NCI-H345 (cell line): ENCODE results near the gene PIEZO2.

Experiments used
- DNase-seq: peaks from one replicate; lab custom pipeline; 2025; lab: John Stamatoyannopoulos, UW

Gene PIEZO2

DNA sequence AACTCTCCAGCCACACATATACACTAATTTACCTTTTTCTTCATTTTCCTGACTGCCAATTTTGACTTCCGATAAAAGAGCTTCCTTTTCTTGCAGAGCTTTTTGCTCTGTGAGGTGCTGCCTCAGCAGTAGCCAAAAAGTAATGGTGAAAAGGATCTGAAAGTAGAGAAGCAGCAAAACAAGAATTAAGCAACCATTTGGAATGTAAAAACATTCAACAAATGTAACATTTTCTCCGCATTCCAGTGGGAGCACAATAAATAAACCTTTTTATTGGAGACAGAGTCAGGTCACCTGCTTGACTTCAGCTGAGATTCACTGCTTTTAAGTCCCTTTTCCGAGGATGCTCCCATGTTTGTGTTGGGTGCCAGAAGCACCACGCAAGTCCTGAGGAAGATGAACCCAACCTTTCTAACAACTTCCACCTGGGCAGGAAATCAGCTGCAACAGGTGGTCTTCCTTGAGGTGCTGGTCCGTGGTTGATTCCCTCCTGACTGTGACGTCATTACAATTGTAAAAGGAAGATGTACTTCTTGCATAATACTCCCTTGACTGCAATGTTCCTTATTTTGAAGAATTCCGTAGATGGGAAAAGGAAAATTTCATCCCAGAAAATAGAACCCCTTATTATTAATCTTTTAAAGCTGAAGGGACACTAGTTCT, 358.1 kb downstream of the PIEZO2 start:
- no peak for DNase-seq

- no peak for DNase-seq
Observed at GRCh38 chr18:10789180-10789579, 360.2 kb downstream of the PIEZO2 start.

GRCh38 chr18:10787293-10787901, 362.0 kb downstream of the PIEZO2 start:
- peak; percentile 79 for DNase-seq

GRCh38 chr18:10785798-10786197, 363.6 kb downstream of the PIEZO2 start:
- no peak for DNase-seq

DNA sequence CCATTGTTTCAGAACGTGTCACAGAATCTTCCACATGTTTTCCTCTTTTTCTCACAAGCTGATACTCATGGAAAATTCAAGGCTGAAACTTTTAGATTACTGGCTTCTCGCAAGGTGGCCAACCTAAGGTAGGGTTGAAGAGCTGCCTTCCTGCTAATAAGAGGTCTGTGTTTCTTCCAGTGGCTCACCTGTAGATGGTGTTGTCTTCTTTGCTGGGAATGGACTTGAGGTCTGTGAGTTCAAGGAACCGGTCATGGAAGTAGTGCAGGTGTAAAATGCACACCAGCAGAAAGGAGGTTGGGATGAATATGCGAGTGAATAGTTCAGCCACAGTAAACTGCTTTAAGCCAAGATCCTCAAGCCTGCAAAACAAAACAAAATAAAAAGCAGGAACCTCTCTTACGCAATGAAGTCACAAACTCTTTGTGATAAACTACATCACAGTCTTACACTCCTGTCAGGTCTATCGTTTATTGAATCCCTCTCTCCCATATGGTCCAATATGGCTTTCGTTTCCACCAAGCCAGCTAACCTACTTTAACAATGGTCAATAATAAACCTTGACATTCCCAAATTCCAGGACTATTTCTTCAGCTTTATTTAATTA, 364.7 kb downstream of the PIEZO2 start:
- DNase-seq, result no peak

DNA sequence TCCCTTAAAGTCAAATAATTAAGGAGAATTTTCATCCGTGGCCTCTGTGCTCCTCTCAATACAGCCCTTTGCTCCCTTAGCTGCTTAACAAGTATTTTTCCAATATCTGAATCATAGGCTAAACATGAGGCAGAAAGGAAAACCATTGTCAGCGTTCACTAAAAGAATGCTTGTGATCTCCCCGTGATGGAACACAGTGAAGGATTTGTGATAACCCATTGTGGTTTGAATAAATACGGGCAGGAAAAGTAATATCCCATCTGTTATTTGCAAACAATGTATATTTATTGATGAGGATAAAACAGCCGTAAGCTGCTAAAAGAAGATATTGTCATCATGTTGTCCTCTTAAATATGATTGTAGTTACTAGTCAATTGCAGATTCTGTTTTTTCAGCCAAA, 365.4 kb downstream of the PIEZO2 start:
- DNase-seq, result no peak

DNA sequence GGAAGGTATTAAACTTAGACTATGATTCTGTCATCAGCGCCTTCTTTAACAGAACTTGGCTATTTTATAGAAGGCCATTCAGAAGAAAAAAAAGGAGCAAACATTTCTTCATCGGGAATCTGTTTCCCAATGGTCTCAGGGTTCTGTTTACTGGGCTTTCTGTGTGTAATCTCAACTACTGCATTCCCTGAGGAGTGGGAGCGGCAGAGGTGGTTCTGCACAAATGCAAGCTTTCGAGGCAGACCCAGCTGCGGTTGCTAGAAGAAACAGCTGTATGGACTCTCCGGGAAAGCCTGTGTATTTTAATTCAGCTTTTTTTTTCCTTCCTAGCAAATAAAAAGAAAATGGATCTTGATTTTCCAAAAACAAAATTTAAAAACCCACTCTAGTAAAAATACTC, 372.9 kb downstream of the PIEZO2 start:
- no peak for DNase-seq

DNA sequence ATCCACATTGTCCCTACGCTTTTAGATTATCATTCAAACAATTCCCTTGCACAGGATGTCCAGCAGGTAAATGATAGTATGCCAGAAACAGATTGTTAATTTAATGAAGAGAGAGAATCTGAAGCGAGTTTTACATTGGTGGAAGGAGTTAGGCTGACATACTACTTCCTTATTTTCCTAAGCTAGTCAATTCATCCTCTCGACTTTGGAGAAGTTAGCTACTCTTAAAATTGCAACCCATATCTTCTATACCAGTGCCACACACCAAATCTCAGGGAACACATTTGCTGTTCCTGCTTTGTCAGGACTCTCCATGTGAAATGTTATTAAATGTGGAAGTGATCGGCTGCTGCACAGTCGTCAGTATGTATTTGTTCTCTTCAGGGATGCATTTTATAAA, 374.3 kb downstream of the PIEZO2 start:
- no peak for DNase-seq

GRCh38 chr18:10771053-10771709, 378.2 kb downstream of the PIEZO2 start:
- DNase-seq, result no peak

GRCh38 chr18:10770264-10770663, 379.1 kb downstream of the PIEZO2 start:
- DNase-seq, result no peak

DNA sequence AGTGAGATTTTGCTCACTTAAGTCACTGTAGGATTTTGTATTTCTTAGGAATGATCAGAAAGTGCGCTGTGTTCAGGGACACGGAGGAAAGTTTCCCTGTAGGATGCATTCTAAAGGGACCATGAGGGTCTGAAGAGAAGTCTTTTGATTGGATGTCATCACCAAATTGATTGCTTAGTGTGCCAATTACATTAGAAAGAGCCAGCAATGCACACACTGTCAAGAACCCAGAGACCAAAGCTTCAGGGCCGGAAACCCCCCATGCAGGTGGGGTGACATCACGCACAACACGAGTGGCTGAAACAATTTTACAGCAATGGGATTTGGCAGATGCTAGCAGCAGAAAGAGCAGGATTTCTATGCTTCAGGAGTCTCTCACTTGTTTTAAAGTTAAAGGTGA, 381.1 kb downstream of the PIEZO2 start:
- no peak for DNase-seq

DNA sequence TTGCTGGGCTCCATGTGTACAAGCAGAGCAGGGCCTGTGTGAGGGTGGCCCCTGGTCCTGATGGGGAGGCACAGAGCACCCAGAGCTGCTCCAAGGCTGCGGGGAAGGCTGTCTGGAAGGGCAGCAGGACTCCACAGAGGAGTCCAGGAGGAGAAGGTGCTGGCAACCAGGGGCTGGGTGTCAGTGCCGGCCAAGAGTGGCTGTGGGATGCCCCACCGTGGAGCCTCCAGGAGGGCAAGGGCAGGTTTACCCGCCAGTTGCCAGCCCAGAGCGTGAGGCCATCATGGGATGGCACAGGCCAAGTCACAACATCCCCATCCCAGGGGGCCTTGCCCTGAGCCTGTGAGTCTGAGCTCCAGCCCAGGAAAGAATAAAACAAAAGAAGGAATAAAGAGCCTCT, 381.7 kb downstream of the PIEZO2 start:
- no peak for DNase-seq

- no peak for DNase-seq
Observed at GRCh38 chr18:10760986-10761385, 388.4 kb downstream of the PIEZO2 start.

- DNase-seq, result no peak
Observed at GRCh38 chr18:10759241-10759640, 390.1 kb downstream of the PIEZO2 start.

DNA sequence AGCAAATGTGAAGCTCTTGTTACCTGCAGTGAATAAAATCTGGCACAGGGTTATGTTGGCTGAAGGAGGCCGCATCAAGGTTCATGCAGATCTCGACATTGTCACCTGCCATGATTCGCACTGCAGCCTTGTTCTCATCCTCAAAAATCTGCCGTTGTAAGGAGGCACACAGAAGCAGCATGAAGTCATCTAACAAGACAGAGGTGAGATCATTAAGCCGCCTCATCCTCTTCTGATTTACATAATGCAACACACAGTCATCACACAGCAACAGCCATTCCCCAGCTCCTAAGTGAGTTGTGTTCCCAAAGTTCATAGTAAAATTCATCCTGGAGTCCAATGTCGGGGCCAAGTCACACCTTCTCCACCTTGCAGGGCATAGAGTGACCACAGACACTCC, 391.4 kb downstream of the PIEZO2 start:
- no peak for DNase-seq

- no peak for DNase-seq
Observed at GRCh38 chr18:10757349-10757748, 392.0 kb downstream of the PIEZO2 start.

DNA sequence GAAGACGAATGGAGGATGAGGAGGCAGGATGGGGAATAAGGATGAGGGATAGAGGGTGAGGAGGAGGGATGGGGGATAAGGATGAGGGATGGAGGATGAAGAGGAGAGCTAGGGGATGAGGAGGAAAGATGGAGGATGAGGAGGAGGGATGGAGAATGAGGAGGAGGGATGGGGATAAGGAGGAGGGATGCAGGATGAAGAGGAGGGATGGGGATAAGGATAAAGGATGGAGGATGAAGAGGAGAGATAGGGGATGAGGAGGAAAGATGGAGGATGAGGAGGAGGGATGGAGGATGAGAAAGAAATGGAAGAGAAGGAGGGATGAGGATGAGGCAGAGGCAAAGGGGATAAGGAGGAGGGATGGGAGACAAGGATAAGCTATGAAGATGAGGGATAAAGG, 393.5 kb downstream of the PIEZO2 start:
- no peak for DNase-seq

- DNase-seq, result no peak
Observed at GRCh38 chr18:10754128-10754527, 395.2 kb downstream of the PIEZO2 start.

DNA sequence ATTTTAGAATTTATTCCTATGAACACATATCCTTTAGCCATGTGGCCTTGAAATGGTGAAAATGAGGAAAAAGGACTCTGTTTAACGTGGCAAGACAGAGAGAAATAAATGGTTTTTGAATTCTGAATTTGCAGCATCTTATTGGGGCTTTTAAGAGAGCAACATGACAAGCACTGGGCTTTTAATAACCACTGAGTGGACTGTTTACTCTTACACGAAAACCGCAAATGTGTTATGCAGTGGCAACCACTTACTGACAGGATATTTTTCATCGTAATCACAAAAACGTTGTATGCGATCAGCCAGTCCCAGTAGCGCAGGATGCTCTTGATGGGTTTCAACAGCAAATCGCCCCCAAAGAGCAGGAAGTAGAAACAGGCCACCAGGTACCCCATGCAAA, 397.0 kb downstream of the PIEZO2 start:
- no peak for DNase-seq

GRCh38 chr18:10751653-10752052, 397.7 kb downstream of the PIEZO2 start:
- DNase-seq, result no peak

- no peak for DNase-seq
Observed at GRCh38 chr18:10750191-10751035, 399.0 kb downstream of the PIEZO2 start.

DNA sequence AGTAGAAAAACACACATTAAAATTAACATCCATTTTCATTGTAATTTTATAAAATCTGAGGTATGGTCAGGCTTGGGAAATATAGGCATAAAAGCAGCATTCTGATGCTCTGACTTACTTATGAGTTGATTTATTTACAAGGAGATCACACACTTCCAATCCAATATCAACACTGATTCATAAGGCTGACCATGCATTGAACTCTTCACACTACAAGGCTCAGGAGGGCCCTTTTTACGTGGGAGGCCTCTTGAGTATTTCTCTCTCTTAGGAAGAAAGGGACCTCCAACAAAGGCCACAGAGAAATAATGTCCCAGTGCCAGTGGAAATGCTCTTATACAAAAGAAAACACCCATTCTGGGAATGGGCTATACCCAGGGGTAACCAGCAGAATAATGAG, 400.7 kb downstream of the PIEZO2 start:
- no peak for DNase-seq
